Natural killer cell treated with Interleukin-12 subunit alpha and Interleukin-12 subunit beta and Interleukin-15 and Interleukin-18, amount 100 ng/mL, for 72 hours (primary cell): ENCODE measurements around the gene LILRA2. TPM values are rescaled to one million over a fixed set of nuclear protein-coding genes. Genes with fewer than 3 reads are reported as not detected.
"Not testable (repeated sequence)": the region's sequence is repeated elsewhere in the genome, so short reads cannot be mapped to it uniquely, and the experiment has no call there.

ENCODE experiments used
- ATAC-seq, 2 donors: fragments of 150-1000 bp; cut with Tn5 transposase in 1 of 2; sonication (Bioruptor Pico), chemical (Tn5 transposase) in 1 of 2; 2 replicates each; pipeline ENCODE4 v1.10.0; 2021
- DNase-seq: peaks from one replicate; pipeline ENCODE4 v3.0.0; 2022; ENCODE audit warnings: low spot score
- H3K27ac Mint-ChIP-seq, 2 donors: 1 replicate in 1 of 2; 2 replicates in 1 of 2; pipeline ENCODE4 v1.8.0; 2022; ENCODE audit warnings: mixed read lengths in 2 of 2, mild to moderate bottlenecking in 1 of 2, moderate library complexity in 1 of 2
- H3K27me3 Mint-ChIP-seq, 2 donors: 1 replicate in 1 of 2; 2 replicates in 1 of 2; pipeline ENCODE4 v1.8.0; 2022; ENCODE audit warnings: mixed read lengths in 2 of 2
- H3K36me3 Mint-ChIP-seq: one replicate; pipeline ENCODE4 v1.8.0; 2022; ENCODE audit warnings: mixed read lengths
- H3K4me1 Mint-ChIP-seq, 2 donors: 1 replicate in 1 of 2; 2 replicates in 1 of 2; pipeline ENCODE4 v1.8.0; 2022; ENCODE audit warnings: low read depth in 2 of 2, mixed read lengths in 2 of 2, mild to moderate bottlenecking in 1 of 2
- H3K4me3 Mint-ChIP-seq: one replicate; pipeline ENCODE4 v1.8.0; 2022; ENCODE audit warnings: mixed read lengths
- H3K9me3 Mint-ChIP-seq: 2 replicates; pipeline ENCODE4 v1.8.0; 2022; ENCODE audit warnings: mixed read lengths
- total RNA-seq, 2 donors: library from RNA; stranded (reverse); gene quantifications; one replicate each; pipeline ENCODE4 v1.2.3, GENCODE V29; 2022

The LILRA2 gene
- total RNA-seq, 2 donors from 2014 or later, result 2.5 TPM; not detected in 1

GRCh38 chr19:54574527-54575056 is 1.0 kb downstream of the LILRA2 start:
- Mint-ChIP-seq H3K9me3 (no peaks in the 10 kb centered on the region), H3K4me1 (peaks cover 16% of the 10 kb centered on the region in 2 donors), H3K27me3 (peaks cover 0 to 14% of the 10 kb centered on the region in 2 donors), H3K4me3 (no peak overlapping the region), H3K27ac (no peak overlapping the region), H3K36me3 (no peaks in the 10 kb centered on the region)
- no peak for DNase-seq
- no peak for ATAC-seq

GRCh38 chr19:54575205-54575604 is 1.6 kb downstream of the LILRA2 start:
- not testable (repeated sequence) for H3K9me3 Mint-ChIP-seq, ATAC-seq, H3K4me3 Mint-ChIP-seq, H3K27ac Mint-ChIP-seq, H3K36me3 Mint-ChIP-seq, DNase-seq
- Mint-ChIP-seq H3K4me1 (peaks cover 16% of the 10 kb centered on the region in 2 donors), H3K27me3 (peaks cover 0 to 14% of the 10 kb centered on the region in 2 donors)

DNA sequence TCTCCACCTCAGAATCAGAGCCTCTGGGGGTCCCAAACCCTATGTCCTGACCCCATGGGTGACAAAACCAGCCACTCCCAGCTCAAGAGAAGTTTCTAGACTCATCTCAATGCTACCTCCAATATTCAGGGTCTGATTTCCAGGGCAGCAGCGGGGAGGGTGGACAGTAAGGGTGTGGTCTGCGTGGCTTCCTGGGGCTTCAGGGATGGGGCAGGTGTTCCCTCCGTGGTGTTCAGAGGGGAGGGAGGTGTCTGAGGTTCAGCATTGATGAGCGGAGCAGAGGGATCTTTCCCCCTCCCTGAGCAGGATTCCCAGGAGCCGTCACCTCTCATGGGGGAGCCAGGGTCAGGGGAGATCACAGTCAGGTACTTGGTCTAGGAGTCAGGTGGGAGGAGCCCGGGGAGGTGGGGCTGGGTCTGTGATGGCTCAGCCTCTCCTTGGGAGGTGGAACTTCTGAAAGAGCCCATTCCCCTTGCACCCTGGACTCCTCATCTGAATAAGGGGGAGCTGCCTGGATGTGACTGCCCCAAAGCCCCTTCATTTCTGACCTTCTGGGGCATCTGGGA is 2.9 kb downstream of the LILRA2 start:
- ATAC-seq (peak; percentile 32 to 43), DNase-seq (no peak)
- Mint-ChIP-seq H3K9me3 (no peaks in the 10 kb centered on the region), H3K36me3 (no peaks in the 10 kb centered on the region), H3K4me3 (no peak overlapping the region), H3K4me1 (peaks cover 16% of the 10 kb centered on the region in 2 donors), H3K27ac (peak overlapping the region in 1 of 2 donors; percentile 23), H3K27me3 (peaks cover 0 to 14% of the 10 kb centered on the region in 2 donors)

DNA sequence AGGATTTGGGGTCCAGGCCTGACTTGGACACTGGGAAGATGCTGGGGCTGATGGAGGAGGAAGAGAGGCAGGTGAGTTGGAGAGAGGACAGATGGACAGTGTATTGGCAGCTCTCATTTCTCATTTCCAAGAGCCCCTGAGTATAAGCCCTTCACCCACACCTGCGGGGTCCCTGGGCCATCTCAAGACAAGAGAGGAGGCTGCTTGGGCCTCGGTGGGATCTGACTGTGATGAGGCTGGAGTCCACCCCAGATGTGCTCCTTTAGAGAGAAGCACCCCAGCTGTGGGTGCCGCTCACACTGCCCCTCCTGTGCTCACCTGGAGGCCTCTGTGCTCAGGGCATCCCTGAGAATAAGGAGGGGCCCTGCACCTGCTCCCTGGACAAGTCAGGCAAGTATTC is 3.7 kb downstream of the LILRA2 start:
- ATAC-seq (no peak), DNase-seq (no peak)
- no peaks in the 10 kb centered on the region for H3K36me3 Mint-ChIP-seq
- peaks cover 14 to 16% of the 10 kb centered on the region in 2 donors for H3K4me1 Mint-ChIP-seq
- no peak overlapping the region for H3K27ac Mint-ChIP-seq
- H3K4me3 Mint-ChIP-seq, result no peak overlapping the region
- H3K9me3 Mint-ChIP-seq, result no peaks in the 10 kb centered on the region
- H3K27me3 Mint-ChIP-seq, result peaks cover 8 to 11% of the 10 kb centered on the region in 2 donors

DNA sequence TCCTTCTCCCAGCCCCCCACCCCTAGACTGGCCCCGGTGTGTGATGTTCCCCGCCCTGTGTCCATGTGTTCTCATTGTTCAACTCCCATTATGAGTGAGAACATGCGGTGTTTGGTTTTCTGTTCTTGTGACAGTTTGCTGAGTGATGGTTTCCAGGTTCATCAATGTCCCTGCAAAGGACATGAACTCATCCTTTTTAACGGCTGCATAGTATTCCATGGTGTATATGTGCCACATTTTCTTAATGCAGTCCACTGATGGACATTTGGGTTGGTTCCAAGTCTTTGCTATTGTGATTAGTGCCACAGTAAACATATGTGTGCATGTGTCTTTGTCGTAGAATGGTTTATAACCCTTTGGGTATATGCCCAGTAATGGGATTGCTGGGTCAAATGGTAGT is 4.7 kb downstream of the LILRA2 start:
- H3K4me1 Mint-ChIP-seq, H3K36me3 Mint-ChIP-seq, H3K27ac Mint-ChIP-seq, H3K4me3 Mint-ChIP-seq, ATAC-seq, DNase-seq, H3K9me3 Mint-ChIP-seq: not testable (repeated sequence)
- H3K27me3 Mint-ChIP-seq, result peaks cover 13 to 17% of the 10 kb centered on the region in 2 donors

GRCh38 chr19:54586397-54586796 is 12.8 kb downstream of the LILRA2 start:
- ATAC-seq (no peak), DNase-seq (no peak)
- peaks cover 14% of the 10 kb centered on the region for H3K36me3 Mint-ChIP-seq
- no peaks in the 10 kb centered on the region for H3K9me3 Mint-ChIP-seq
- no peak overlapping the region for H3K27ac Mint-ChIP-seq
- H3K4me3 Mint-ChIP-seq, result no peak overlapping the region
- H3K4me1 Mint-ChIP-seq, result no peaks in the 10 kb centered on the region
- peaks cover 46 to 69% of the 10 kb centered on the region in 2 donors for H3K27me3 Mint-ChIP-seq

GRCh38 chr19:54587026-54587425 is 13.4 kb downstream of the LILRA2 start:
- Mint-ChIP-seq H3K27ac (no peak overlapping the region), H3K9me3 (no peaks in the 10 kb centered on the region), H3K36me3 (peaks cover 14% of the 10 kb centered on the region), H3K4me3 (no peak overlapping the region), H3K27me3 (peaks cover 46 to 69% of the 10 kb centered on the region in 2 donors), H3K4me1 (peaks cover 0 to under 1% of the 10 kb centered on the region in 2 donors)
- ATAC-seq (no peak), DNase-seq (no peak)

GRCh38 chr19:54593445-54593844 is 19.9 kb downstream of the LILRA2 start, which contains the start of gene LILRA1:
Gene LILRA1 (plus strand): TSS chr19:54593632. CDS start chr19:54594245, 613 bp downstream.
- not testable (repeated sequence) for DNase-seq, ATAC-seq, H3K27ac Mint-ChIP-seq, H3K9me3 Mint-ChIP-seq, H3K36me3 Mint-ChIP-seq, H3K4me3 Mint-ChIP-seq
- H3K27me3 Mint-ChIP-seq, result peaks cover 32 to 41% of the 10 kb centered on the region in 2 donors
- peaks cover 3 to 12% of the 10 kb centered on the region in 2 donors for H3K4me1 Mint-ChIP-seq

DNA sequence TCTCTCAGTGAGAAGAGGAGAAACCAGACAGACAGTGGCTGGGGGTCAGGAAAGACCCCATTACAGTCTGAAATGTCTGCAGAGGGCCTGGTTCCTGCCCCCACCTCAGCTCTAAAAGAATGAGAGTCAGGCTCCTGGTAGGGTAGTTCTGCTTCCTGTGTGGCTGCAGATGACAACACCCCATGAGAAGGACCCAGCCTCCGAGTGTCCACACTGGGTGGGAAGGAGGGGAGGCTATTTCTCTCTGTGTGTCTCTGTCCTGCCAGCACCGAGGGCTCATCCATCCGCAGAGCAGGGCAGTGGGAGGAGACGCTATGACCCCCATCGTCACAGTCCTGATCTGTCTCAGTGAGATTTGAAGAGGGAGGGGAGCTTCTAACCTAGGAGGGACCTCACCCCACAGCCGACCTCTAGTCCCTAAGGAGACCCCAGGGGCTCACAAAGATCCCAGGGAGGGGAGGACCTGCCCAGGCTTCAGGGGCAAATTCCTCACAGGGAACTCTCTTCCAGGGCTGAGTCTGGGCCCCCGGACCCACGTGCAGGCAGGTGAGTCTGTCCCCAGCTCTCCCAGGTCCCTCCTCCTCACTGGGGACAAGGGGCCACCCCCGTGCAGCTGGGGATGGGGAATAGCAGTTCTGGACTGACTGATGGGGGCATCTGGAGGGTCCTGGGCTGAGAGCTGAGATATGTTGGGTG is 20.5 kb downstream of the LILRA2 start:
- not testable (repeated sequence) for DNase-seq, H3K27ac Mint-ChIP-seq, H3K36me3 Mint-ChIP-seq, H3K4me3 Mint-ChIP-seq, H3K9me3 Mint-ChIP-seq
- peak in 1 of 2 donors; percentile 44 for ATAC-seq
- Mint-ChIP-seq H3K27me3 (peaks cover 32 to 37% of the 10 kb centered on the region in 2 donors), H3K4me1 (peaks cover 3 to 12% of the 10 kb centered on the region in 2 donors)

DNA sequence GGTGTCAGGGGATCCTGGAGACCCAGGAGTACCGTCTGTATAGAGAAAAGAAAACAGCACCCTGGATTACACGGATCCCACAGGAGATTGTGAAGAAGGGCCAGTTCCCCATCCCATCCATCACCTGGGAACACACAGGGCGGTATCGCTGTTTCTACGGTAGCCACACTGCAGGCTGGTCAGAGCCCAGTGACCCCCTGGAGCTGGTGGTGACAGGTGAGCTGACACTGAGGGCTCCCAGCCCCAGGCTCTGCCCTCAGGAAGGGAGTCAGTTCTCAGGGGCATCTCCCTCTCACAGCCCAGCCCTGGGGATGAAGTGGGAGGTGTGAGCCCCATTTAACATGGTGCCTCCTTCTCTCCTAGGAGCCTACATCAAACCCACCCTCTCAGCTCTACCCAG is 21.1 kb downstream of the LILRA2 start:
- H3K27me3 Mint-ChIP-seq, result peaks cover 30 to 32% of the 10 kb centered on the region in 2 donors
- H3K4me1 Mint-ChIP-seq, result peaks cover 3 to 12% of the 10 kb centered on the region in 2 donors
- no peak overlapping the region for H3K4me3 Mint-ChIP-seq
- ATAC-seq (no peak), DNase-seq (no peak)
- H3K27ac Mint-ChIP-seq, result no peak overlapping the region
- H3K36me3 Mint-ChIP-seq, result no peaks in the 10 kb centered on the region
- no peaks in the 10 kb centered on the region for H3K9me3 Mint-ChIP-seq

- H3K27ac Mint-ChIP-seq, H3K36me3 Mint-ChIP-seq, H3K4me3 Mint-ChIP-seq, ATAC-seq, DNase-seq, H3K9me3 Mint-ChIP-seq: not testable (repeated sequence)
- Mint-ChIP-seq H3K27me3 (peaks cover 25 to 32% of the 10 kb centered on the region in 2 donors), H3K4me1 (peaks cover 3 to 12% of the 10 kb centered on the region in 2 donors)
Observed at GRCh38 chr19:54595680-54596436, 22.3 kb downstream of the LILRA2 start.

DNA sequence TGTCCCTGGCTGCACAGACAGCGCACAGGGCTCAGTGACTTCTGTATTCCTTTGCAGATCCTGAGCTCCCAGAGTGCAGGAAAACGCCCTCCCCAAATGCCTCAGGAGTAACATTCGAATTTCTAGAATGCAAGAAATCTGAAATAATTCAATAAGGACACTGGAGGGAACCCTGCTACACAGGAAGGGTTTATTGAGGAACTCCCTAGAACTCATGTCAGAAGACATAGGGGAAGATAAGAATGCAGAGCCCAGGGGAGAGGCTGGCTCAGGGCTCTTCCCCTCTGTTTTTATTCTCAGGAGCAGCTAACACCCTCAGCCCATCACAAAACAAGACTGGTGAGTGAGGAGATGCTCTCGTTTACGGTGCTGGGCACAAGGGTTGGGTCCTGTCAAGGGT is 26.6 kb downstream of the LILRA2 start:
- peaks cover 23 to 29% of the 10 kb centered on the region in 2 donors for H3K27me3 Mint-ChIP-seq
- peaks cover 11 to 15% of the 10 kb centered on the region in 2 donors for H3K4me1 Mint-ChIP-seq
- H3K9me3 Mint-ChIP-seq, result no peaks in the 10 kb centered on the region
- DNase-seq (no peak), ATAC-seq (no peak)
- no peak overlapping the region for H3K4me3 Mint-ChIP-seq
- peak overlapping the region in 1 of 2 donors; percentile 39 for H3K27ac Mint-ChIP-seq
- peaks cover 4% of the 10 kb centered on the region for H3K36me3 Mint-ChIP-seq

- Mint-ChIP-seq H3K4me1 (peaks cover 14 to 17% of the 10 kb centered on the region in 2 donors), H3K27me3 (peaks cover 25 to 29% of the 10 kb centered on the region in 2 donors), H3K27ac (peak overlapping the region; percentile 20 to 88), H3K36me3 (peaks cover 6% of the 10 kb centered on the region), H3K4me3 (peak overlapping the region; percentile 13), H3K9me3 (no peaks in the 10 kb centered on the region)
- peak in 1 of 2 donors; percentile 43 for ATAC-seq
- no peak for DNase-seq
Observed at GRCh38 chr19:54606230-54606629, 32.6 kb downstream of the LILRA2 start.
